Motor neuron (in vitro differentiated cells): Measurements from ENCODE around the gene CACNB4. TPM values are rescaled to one million over a fixed set of nuclear protein-coding genes. Genes with fewer than 3 reads are reported as not detected.

Experiments
- ATAC-seq, 8 experiments: fragments of 200-7000 bp; cut with Tn5 transposase; replicated peaks in 6 of 8; 2 replicates each; pipeline ENCODE4 v1.8.0; 2021; ENCODE audit warnings: mild to moderate bottlenecking in 8 of 8, moderate library complexity in 8 of 8
- H3K27ac ChIP-seq, 2 donors: fragments of 250-450 bp; sonication (Bioruptor Pico); 2 replicates each; pipeline ENCODE4 v1.9.0; 2021; ENCODE audit warnings: antibody characterized with exemption in 2 of 2, mild to moderate bottlenecking in 2 of 2, moderate library complexity in 1 of 2
- H3K4me1 ChIP-seq, 2 donors: fragments of 250-450 bp; sonication (Bioruptor Pico); replicated peaks in 1 of 2; 2 replicates each; pipeline ENCODE4 v1.6.1; 2021; ENCODE audit warnings: antibody characterized with exemption in 2 of 2, mild to moderate bottlenecking in 2 of 2, moderate library complexity in 1 of 2
- H3K4me3 ChIP-seq, 5 donors: fragments of 250-450 bp; sonication (Bioruptor Pico); 2 replicates each; pipeline ENCODE4 v1.9.0; 2021; ENCODE audit warnings: antibody characterized with exemption in 5 of 5, mild to moderate bottlenecking in 5 of 5, moderate library complexity in 4 of 5
- WGBS, 10 experiments: fragments of 450-650 bp; shearing (Covaris generic); methylation state at CpG; one replicate each; pipeline ENCODE4 v1.0.0; 2022; 5-methylcytosine and 5-hydroxymethylcytosine counted together
- in situ Hi-C, 9 experiments: fragments of 400-800 bp; cut with MboI; loops; one replicate each; pipeline ENCODE4 v1.15.0; 2021; ENCODE audit warnings: low sequenced_read_pairs in 9 of 9, low pct_unique_long_range_greater_than_20kb in 2 of 9; ENCODE audit not compliant: unreplicated experiment in 9 of 9
- total RNA-seq, 8 experiments: library from RNA; unstranded; fragments of 300-600 nt; gene quantifications; 2 replicates each; pipeline versions ENCODE4 v1.2.3 to v1.2.4, GENCODE V29; 2022

Gene CACNB4
- total RNA-seq, 8 experiments from 2014 or later = 6.7 to 116 (median 19.0) TPM

DNA sequence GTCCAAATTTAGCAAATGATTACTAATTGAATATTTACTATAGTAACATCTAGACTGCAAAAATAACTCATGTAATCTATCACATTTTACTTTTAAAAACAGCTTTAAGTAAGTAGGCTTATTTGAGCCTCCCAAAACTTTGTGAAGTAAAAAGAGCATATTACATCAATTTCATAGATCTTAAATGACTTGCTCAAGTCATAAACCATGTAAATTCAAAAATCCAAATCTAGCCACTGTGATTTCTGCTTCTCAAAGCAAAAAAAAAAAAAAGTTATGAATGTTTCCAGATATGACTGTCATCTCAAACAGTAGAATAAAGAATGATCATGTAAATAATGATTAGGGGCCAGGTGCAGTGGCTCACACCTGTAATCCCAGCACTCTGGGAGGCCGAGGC lies 37.5 kb downstream of the CACNB4 start:
- Histone ChIP-seq H3K4me3 (no peak overlapping the region), H3K27ac (no peak overlapping the region), H3K4me1 (no peaks in the 10 kb centered on the region)
- ATAC-seq = no peak
- in situ Hi-C loops = loop anchor here in 1 of 9 experiments (25.0 kb wide), 1 partner anchor 576 kb away; no protein-coding TSS in a partner anchor
- WGBS, 10 experiments = 100% methylated on average over 1 of the region's 1 CpG; no CpG with 5 or more reads in 7 of the 10 experiments

DNA sequence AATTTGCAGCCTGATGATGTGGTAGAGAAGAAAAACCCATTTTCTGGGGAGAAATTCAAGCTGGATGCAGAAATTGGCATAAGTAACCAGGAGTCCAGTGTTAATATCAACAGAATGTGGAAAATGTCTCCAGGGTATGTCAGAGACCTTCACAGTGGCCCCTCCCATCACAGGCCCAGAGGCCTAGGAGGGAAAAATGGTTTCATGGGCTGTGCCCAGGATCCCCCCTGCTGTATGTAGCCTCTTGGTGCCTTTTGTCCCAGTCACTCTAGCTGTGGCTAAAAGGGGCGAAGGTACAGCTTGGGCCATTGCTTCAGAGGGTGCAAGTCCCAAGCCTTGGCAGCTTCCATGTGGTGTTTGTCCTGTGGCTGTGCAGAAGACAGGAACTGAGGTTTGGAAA lies 40.2 kb downstream of the CACNB4 start:
- 60 to 100% methylated on average over 1 of the region's 1 CpG; no CpG with 5 or more reads in 8 of the 10 experiments for WGBS, 10 experiments
- no peak overlapping the region for H3K4me3 ChIP-seq
- in situ Hi-C loops = loop anchor here in 1 of 9 experiments (25.0 kb wide), 1 partner anchor 579 kb away; no protein-coding TSS in a partner anchor
- no peaks in the 10 kb centered on the region for H3K4me1 ChIP-seq
- ATAC-seq = no peak
- H3K27ac ChIP-seq = no peak overlapping the region

DNA sequence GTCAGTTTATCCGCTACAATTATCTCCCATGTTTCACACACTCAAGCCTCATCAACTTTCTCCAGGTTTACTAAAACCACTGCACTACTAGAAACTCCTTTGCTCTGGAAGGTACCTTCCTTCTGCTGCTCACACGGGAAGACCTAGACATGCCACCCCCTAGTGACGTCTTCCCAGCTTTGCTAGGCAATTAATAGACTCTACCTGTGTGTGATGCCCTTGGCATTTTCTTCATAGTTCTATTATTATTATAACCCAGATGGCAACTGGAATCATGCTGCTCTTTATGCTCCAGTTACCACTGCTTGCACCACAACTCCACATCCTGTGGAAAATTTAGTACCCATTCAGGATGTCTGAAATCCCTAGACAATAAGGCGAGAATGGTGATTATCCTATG lies 42.4 kb downstream of the CACNB4 start:
- in situ Hi-C loops = loop anchor here in 1 of 9 experiments (25.0 kb wide), 1 partner anchor 581 kb away; no protein-coding TSS in a partner anchor
- Histone ChIP-seq H3K4me3 (no peak overlapping the region), H3K4me1 (no peaks in the 10 kb centered on the region), H3K27ac (no peak overlapping the region)
- no peak for ATAC-seq
- WGBS, 10 experiments = 64 to 95% (median 77%) methylated on average over 2 to 4 of the region's 4 CpGs; no CpG with 5 or more reads in 2 of the 10 experiments

DNA sequence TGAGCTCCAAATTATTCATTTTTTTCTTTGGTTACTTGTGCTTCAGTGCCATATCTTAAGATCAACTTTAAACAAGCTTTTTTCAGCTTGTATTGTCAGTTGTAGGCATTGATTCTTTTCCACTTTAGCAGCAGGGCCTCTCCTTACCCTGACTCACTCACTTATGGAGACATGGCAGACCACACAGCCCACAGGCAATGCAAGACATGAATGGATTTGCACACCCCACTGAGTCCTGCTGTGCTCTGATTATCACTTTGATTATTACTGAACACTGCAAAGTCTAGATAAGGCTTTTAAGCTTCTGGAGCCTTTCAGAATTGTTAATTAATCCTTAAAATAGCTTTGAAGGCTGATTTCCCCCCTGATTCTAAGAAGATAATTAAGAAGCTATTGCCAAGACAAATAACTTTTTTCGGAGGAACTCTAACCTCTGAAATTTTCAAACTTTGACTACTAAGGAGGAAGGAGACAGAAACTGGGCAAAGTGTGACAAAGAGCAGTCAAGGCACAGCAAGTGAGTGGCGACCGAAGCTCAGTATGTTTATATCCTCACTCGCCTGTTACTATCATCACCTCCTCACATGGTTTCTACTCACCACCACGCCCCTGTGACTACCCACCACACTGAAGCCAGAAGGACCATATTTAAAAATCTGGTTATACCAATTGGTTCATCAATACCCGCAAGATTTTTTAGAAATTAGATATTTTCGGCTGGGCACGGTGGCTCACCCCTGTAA lies 43.3 kb downstream of the CACNB4 start:
- peak in 3 of 8 experiments; percentile 76 to 83 (median 78) for ATAC-seq
- no peak overlapping the region for H3K4me3 ChIP-seq
- in situ Hi-C loops = loop anchor here in 1 of 9 experiments (25.0 kb wide), 1 partner anchor 582 kb away; no protein-coding TSS in a partner anchor
- H3K27ac ChIP-seq = no peak overlapping the region
- 62 to 100% (median 92%) methylated on average over 1 to 7 of the region's 8 CpGs; no CpG with 5 or more reads in 1 of the 10 experiments for WGBS, 10 experiments
- H3K4me1 ChIP-seq = no peaks in the 10 kb centered on the region

DNA sequence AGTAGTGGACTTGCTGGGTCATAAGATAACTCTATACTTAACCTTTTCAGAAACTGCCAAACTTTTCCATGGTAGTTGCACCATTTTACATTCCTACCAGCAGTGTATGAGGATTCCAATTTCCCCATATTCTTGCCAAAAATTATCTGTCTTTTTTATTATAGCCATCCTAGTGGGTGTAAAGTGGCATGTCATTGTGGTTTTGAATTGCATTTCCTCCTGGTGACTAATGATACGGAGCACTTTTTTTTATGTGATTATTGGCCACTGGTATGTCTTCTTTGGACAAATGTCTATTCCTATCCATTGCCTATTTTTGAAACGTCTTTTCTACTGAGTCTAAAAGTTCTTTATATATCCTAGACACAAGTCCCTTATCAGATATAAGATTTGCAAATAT lies 44.3 kb downstream of the CACNB4 start:
- ATAC-seq = peak in 2 of 8 experiments; percentile 42 to 62
- in situ Hi-C loops = loop anchor here in 1 of 9 experiments (25.0 kb wide), 1 partner anchor 583 kb away; no protein-coding TSS in a partner anchor
- 0 to 81% (median 60%) methylated on average over 1 to 2 of the region's 2 CpGs; no CpG with 5 or more reads in 1 of the 10 experiments for WGBS, 10 experiments
- Histone ChIP-seq H3K4me1 (no peaks in the 10 kb centered on the region), H3K27ac (no peak overlapping the region), H3K4me3 (no peak overlapping the region)

DNA sequence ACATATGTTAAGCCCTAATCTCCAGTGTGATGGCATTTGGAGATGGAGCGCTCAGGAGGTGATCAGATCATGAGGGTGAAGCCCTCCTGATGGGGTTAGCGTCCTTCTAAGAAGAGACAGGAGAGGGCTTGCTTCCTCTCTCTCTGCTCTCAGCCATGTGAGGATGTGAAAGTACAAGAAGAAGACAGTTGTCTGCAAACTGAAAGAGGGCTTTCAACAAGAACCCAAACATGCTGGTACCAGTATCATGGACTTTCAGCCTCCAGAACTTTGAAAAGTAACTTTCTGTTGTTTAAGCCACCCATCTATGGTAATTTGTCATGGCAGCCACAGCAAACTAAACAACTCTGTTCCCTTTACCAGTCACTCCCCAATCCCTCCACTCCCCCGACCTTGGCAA lies 47.4 kb downstream of the CACNB4 start:
- H3K27ac ChIP-seq = no peak overlapping the region
- no peak overlapping the region for H3K4me3 ChIP-seq
- H3K4me1 ChIP-seq = no peaks in the 10 kb centered on the region
- WGBS, 10 experiments = 71 to 100% (median 88%) methylated on average over 1 to 3 of the region's 3 CpGs; no CpG with 5 or more reads in 1 of the 10 experiments
- in situ Hi-C loops = loop anchor here in 1 of 9 experiments (25.0 kb wide), 1 partner anchor 586 kb away; no protein-coding TSS in a partner anchor
- ATAC-seq = no peak

DNA sequence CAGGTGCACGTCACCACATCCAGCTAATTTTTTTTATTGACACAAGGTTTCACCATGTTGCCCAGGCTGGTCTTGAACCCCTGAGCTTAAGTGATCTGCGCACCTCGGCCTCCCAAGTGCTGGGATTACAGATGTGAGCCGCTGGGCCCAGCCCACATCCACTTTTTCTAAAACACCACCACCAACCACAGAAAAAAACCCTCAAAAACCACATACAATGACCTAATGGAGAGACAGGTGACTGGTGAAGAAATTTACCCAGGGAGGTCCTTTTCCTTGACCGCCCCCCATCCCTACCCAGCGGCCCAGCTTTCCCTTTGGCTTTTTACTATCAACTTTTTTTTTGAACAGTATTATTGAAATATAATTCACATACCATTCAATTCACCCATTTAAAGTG lies 47.9 kb downstream of the CACNB4 start:
- WGBS, 10 experiments = 88 to 100% (median 93%) methylated on average over 1 to 6 of the region's 6 CpGs; no CpG with 5 or more reads in 3 of the 10 experiments
- ATAC-seq = no peak
- in situ Hi-C loops = loop anchor here in 1 of 9 experiments (25.0 kb wide), 1 partner anchor 586 kb away; no protein-coding TSS in a partner anchor
- Histone ChIP-seq H3K4me3 (no peak overlapping the region), H3K4me1 (no peaks in the 10 kb centered on the region), H3K27ac (no peak overlapping the region)

DNA sequence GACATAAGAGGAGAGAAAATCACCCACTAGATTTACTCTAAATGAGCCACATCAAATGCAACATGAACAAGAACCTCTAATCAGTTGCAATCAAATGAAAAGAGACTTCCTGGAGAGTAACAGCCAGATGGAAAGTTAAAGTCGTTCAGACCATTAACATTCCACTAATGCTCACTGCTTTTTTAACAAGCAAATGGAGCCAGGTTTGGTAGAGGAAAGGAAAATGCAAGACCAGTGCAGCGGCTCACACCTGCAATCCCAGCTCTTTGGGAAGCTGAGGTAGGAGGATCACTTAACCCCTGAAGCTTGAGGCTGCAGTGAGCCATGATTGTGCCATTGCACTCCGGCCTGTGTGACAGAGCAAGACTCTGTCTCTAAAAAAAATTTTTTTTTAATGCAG lies 48.5 kb downstream of the CACNB4 start:
- Histone ChIP-seq H3K4me3 (no peak overlapping the region), H3K27ac (no peak overlapping the region), H3K4me1 (no peaks in the 10 kb centered on the region)
- ATAC-seq = no peak
- 0 to 88% (median 27%) methylated on average over 1 to 2 of the region's 3 CpGs; no CpG with 5 or more reads in 4 of the 10 experiments for whole genome bisulfite sequencing, 10 experiments
- in situ Hi-C loops = loop anchor here in 1 of 9 experiments (25.0 kb wide), 1 partner anchor 587 kb away; no protein-coding TSS in a partner anchor

DNA sequence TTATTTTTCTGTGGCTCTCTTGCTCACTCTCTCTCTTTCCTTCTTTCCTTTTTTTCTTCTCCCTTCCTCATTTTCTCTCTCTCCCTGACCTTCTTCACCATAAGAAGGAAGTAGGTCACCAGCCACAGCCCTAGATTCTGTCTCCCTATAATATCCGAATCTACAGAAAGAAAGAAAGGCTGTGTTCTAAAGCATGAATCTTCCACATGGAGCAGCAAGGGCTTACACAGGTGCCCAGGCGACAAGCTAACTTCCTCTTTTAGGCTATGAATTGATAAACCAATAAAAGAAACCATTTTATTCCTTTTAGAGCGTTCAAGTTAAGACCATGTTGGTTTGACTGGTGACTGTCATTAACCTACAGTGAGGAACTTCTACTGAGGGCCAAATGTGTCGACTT lies 49.3 kb downstream of the CACNB4 start:
- ATAC-seq = no peak
- Histone ChIP-seq H3K4me1 (no peaks in the 10 kb centered on the region), H3K4me3 (no peak overlapping the region), H3K27ac (no peak overlapping the region)
- in situ Hi-C loops = loop anchor here in 4 of 9 experiments (25.0 kb wide), 3 partner anchors 88 to 588 kb away; no protein-coding TSS in a partner anchor
- WGBS, 10 experiments = 37 to 100% (median 91%) methylated on average over 1 to 4 of the region's 4 CpGs

DNA sequence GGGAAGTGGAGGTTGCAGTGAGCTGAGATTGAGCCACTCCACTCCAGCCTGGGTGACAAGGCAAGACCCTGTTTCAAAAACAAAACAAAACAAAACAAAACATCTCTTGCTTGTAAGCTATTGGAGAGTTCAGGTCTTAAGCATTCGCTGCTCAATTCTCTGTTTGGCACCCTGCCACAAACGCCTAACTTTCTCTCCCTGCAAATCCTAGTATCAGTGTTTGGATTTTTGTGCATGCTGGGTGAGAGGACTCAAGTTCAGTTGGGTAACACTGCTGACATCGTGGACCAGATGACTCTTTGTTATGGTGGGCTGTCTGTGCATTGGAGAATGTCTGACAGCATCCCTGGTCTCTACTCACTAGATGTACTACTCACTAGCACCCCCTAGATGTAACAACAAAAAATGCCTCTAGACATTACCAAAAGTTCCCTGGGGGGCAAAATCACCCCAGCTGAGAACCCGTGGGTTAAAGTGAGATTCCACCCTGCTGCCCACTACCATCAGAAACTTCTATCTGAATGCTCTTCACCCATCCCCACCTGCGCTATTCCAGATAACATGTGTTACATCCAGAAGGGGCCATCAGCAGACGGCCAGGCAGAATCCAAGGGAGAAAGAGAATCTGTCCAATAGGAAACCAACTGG lies 50.9 kb downstream of the CACNB4 start:
- no peak for ATAC-seq
- no peaks in the 10 kb centered on the region for H3K4me1 ChIP-seq
- no peak overlapping the region for H3K27ac ChIP-seq
- in situ Hi-C loops = loop anchor here in 4 of 9 experiments (25.0 kb wide), 3 partner anchors 89 to 589 kb away; no protein-coding TSS in a partner anchor
- no peak overlapping the region for H3K4me3 ChIP-seq
- 0 to 96% (median 73%) methylated on average over 1 to 5 of the region's 6 CpGs; no CpG with 5 or more reads in 1 of the 10 experiments for WGBS, 10 experiments

DNA sequence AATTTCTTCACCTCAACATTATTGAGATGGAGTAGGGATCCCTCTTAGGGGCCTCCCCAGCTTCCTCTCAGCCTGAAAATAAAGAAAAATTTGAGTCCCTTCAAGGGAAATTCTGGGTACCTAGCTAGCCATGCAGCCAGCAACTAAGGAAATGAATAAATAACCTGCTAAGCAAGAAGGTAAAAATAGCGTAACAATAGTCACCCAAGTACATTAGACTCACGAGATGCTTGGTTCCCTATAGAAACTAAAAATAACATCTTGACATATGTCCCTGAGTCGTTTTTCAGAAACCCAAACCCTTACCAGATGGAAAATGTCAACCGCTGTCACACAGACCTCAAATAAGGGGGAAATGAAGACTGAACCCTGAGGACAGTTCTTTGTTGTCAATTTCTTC lies 51.9 kb downstream of the CACNB4 start:
- Histone ChIP-seq H3K27ac (no peak overlapping the region), H3K4me3 (no peak overlapping the region), H3K4me1 (peaks cover 0 to 6% of the 10 kb centered on the region in 2 donors)
- WGBS, 10 experiments = 60 to 80% (median 71%) methylated on average over 1 to 4 of the region's 4 CpGs; no CpG with 5 or more reads in 1 of the 10 experiments
- in situ Hi-C loops = loop anchor here in 4 of 9 experiments (25.0 kb wide), 3 partner anchors 90 to 590 kb away; no protein-coding TSS in a partner anchor
- no peak for ATAC-seq

DNA sequence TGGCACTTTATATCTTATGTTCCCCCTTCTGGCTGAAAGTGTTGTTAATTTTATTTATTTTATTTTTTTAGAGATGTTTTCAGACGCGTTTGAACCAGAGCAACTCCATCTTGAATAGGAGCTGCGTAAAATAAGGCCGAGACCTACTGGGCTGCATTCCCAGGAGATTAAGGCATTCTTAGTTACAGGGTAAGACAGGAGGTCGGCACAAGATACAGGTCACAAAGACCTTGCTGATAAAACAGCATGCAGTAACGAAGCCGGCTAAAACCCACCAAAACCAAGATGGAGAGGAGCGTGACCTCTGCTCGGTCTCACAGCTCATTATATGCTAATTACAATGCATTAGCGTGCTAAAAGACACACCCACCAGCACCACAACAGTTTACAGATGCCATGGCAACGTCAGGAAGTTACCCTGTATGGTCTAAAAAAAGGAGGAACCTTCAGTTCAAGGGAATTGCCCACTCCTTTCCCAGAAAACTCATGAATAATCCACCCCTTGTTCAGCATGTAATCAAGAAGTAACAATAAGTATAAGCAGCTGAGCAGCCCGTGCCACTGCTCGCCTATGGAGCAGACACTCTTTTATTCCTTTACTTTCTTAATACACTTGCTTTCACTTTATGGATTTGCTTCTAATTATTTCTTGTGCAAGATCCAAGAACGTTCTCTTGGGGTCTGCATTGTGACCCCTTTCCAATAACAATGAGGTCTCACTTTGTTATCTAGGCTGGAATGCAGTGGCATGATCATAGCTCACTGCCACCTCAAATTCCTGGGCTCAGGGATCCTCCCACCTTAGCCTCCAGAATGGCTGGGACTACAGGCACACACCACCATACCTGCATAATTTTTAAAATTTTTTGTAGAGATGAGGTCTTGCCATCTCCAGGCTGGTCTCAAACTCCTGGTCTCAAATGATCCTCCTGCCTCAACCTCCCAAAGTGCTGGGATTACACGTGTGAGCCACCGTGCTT lies 55.9 kb downstream of the CACNB4 start:
- no peak overlapping the region for H3K4me3 ChIP-seq
- H3K27ac ChIP-seq = no peak overlapping the region
- H3K4me1 ChIP-seq = peaks cover 0 to 6% of the 10 kb centered on the region in 2 donors
- 38 to 82% (median 59%) methylated on average over 4 to 15 of the region's 16 CpGs for WGBS, 10 experiments
- peak; percentile 85 to 94 (median 91) for ATAC-seq
- in situ Hi-C loops = loop anchor here in 4 of 9 experiments (25.0 kb wide), 3 partner anchors 94 to 594 kb away; no protein-coding TSS in a partner anchor
